DND-41 (cell line): ENCODE results near the gene ZNF621.

ENCODE experiments used
- ATAC-seq: fragments of 200-7000 bp; cut with Tn5 transposase; 3 replicates; pipeline ENCODE4 v1.9.1; 2021; ENCODE audit warnings: low read depth; ENCODE audit not compliant: insufficient read depth
- DNase-seq: peaks from one replicate; pipeline ENCODE4 v3.0.0-alpha.2; 2020
- H2AFZ ChIP-seq: 2 replicates; pipeline ENCODE4 v1.6.0; 2012; ENCODE audit warnings: low read depth, low read length
- H3K27ac ChIP-seq: 2 replicates; pipeline ENCODE4 v1.5.1; 2012; ENCODE audit warnings: low read length, inconsistent platforms
- H3K27me3 ChIP-seq: fragments of 200-600 bp; sonication (generic); 2 replicates; pipeline ENCODE4 v1.6.0; 2012; ENCODE audit warnings: low read length, mild to moderate bottlenecking, inconsistent platforms; ENCODE audit not compliant: insufficient read depth, poor library complexity
- H3K36me3 ChIP-seq: 2 replicates; pipeline ENCODE4 v1.5.1; 2012; ENCODE audit warnings: low read length, inconsistent platforms; ENCODE audit not compliant: insufficient read depth
- H3K4me1 ChIP-seq: 2 replicates; pipeline ENCODE4 v1.5.1; 2012; ENCODE audit warnings: mild to moderate bottlenecking, low read length; ENCODE audit not compliant: insufficient read depth
- H3K4me2 ChIP-seq: 2 replicates; pipeline ENCODE4 v1.6.0; 2012; ENCODE audit warnings: mild to moderate bottlenecking, moderate library complexity, low read length, inconsistent platforms; ENCODE audit not compliant: insufficient read depth
- H3K4me3 ChIP-seq, 2 experiments: fragments of 200-600 bp in 1 of 2; shearing (Covaris generic) in 1 of 2; 2 replicates each; pipeline ENCODE4 v1.5.1; 2012 to 2016; ENCODE audit warnings: inconsistent platforms in 2 of 2, low read length in 2 of 2, mild to moderate bottlenecking in 2 of 2, low read depth in 1 of 2, moderate library complexity in 1 of 2
- H3K79me2 ChIP-seq: 2 replicates; pipeline ENCODE4 v1.6.0; 2012; ENCODE audit warnings: low read length, inconsistent platforms; ENCODE audit not compliant: insufficient read depth
- H3K9ac ChIP-seq: 2 replicates; pipeline ENCODE4 v1.6.0; 2012; ENCODE audit warnings: low read depth, mild to moderate bottlenecking, inconsistent platforms, low read length, moderate library complexity
- H3K9me3 ChIP-seq: 2 replicates; pipeline ENCODE4 v1.5.1; 2012; ENCODE audit warnings: low read length, moderate library complexity, mild to moderate bottlenecking, inconsistent platforms; ENCODE audit not compliant: insufficient read depth, severe bottlenecking
- H4K20me1 ChIP-seq: 2 replicates; pipeline ENCODE4 v1.6.0; 2012; ENCODE audit warnings: low read length; ENCODE audit not compliant: insufficient read depth
- CTCF ChIP-seq: IDR thresholded peaks from 2 replicates; pipeline ENCODE4 v1.5.1; 2012; ENCODE audit warnings: borderline replicate concordance, low read length, moderate library complexity, mild to moderate bottlenecking; ENCODE audit not compliant: poor library complexity, severe bottlenecking; ENCODE audit errors: extremely low read depth
- EZH2 ChIP-seq: IDR thresholded peaks from 3 replicates; pipeline ENCODE4 v1.6.1; 2012; ENCODE audit warnings: borderline replicate concordance, low read depth, mild to moderate bottlenecking, moderate library complexity, low read length, inconsistent platforms; ENCODE audit not compliant: severe bottlenecking

Gene ZNF621

GRCh38 chr3:40585381-40586016 is 60.7 kb downstream of the ZNF621 start:
- TF ChIP-seq EZH2 (no peak), CTCF (no peak)
- Histone ChIP-seq H3K9me3 (no peaks in the 10 kb centered on the region), H3K9ac (no peak overlapping the region), H3K4me2 (no peak overlapping the region), H2AFZ (no peak overlapping the region), H3K79me2 (no peaks in the 10 kb centered on the region), H3K4me1 (no peaks in the 10 kb centered on the region), H3K27me3 (no peaks in the 10 kb centered on the region), H3K36me3 (no peaks in the 10 kb centered on the region), H4K20me1 (no peaks in the 10 kb centered on the region), H3K4me3 (no peak overlapping the region), H3K27ac (no peak overlapping the region)
- ATAC-seq (no peak), DNase-seq (no peak)

DNA sequence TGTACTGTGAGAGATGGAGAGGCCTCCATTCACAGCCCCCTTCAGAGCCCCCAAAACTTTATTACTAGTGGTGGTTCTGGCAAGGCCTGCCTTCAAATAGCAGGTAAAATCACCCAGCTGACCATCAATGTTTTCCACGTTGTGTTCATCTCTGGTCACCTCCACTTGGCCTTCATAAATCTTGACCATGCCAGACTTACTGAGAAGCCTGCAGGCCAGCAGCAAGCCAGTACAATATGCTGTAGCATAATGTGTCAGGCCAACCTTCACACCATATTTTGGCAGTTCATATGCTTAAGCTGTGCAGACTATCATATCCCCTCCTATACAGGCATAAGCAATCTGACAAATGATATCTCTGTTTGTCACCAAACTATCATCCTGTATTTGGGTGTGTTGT is 62.1 kb downstream of the ZNF621 start:
- no peaks in the 10 kb centered on the region for H3K36me3 ChIP-seq
- no peak for TF ChIP-seq EZH2
- TF ChIP-seq CTCF: no peak
- H4K20me1 ChIP-seq: no peaks in the 10 kb centered on the region
- H3K4me2 ChIP-seq: no peak overlapping the region
- no peak overlapping the region for H3K27ac ChIP-seq
- H3K4me1 ChIP-seq: no peaks in the 10 kb centered on the region
- no peak overlapping the region for H3K4me3 ChIP-seq
- DNase-seq: no peak
- H2AFZ ChIP-seq: no peak overlapping the region
- no peaks in the 10 kb centered on the region for H3K9me3 ChIP-seq
- no peaks in the 10 kb centered on the region for H3K79me2 ChIP-seq
- H3K9ac ChIP-seq: no peak overlapping the region
- no peak for ATAC-seq
- H3K27me3 ChIP-seq: no peaks in the 10 kb centered on the region

- Histone ChIP-seq H2AFZ (no peak overlapping the region), H4K20me1 (no peaks in the 10 kb centered on the region), H3K9me3 (no peaks in the 10 kb centered on the region), H3K27ac (no peak overlapping the region), H3K79me2 (no peaks in the 10 kb centered on the region), H3K4me1 (no peaks in the 10 kb centered on the region), H3K36me3 (no peaks in the 10 kb centered on the region), H3K27me3 (no peaks in the 10 kb centered on the region), H3K9ac (no peak overlapping the region), H3K4me3 (no peak overlapping the region), H3K4me2 (no peak overlapping the region)
- TF ChIP-seq EZH2 (no peak), CTCF (no peak)
- no peak for ATAC-seq
- DNase-seq: no peak
These were observed 63.6 kb downstream of the ZNF621 start for GRCh38 chr3:40588406-40588805.
